H1 (cell line): ENCODE results near the gene LRRK1. TPM values are rescaled to one million over a fixed set of nuclear protein-coding genes. Genes with fewer than 3 reads are reported as not detected.

ENCODE experiments used
- CTCF ChIA-PET: fragments of 300-600 bp; sonication (Branson Sonifier 250); formaldehyde crosslinking; loops from one replicate; lab custom pipeline; 2021; ENCODE audit not compliant: partially characterized antibody; lab: Charles Lee
- POLR2A ChIA-PET: fragments of 300-600 bp; sonication (Branson Sonifier 250); formaldehyde crosslinking; loops from one replicate; lab custom pipeline; 2021; ENCODE audit warnings: inconsistent platforms; ENCODE audit not compliant: partially characterized antibody; lab: Charles Lee
- DNase-seq, 2 experiments: peaks; one replicate each; pipeline versions ENCODE4 v3.0.0 to v3.0.0-alpha.2; 2010 to 2022; ENCODE audit warnings: low spot score in 2 of 2, low read depth in 1 of 2, mixed read lengths in 1 of 2
- FAIRE-seq: peaks from 2 replicates; lab custom pipeline; 2011; peaks lifted over from hg19 to GRCh38; lab: Jason Lieb, UNC
- H2AFZ ChIP-seq: 2 replicates; pipeline ENCODE4 v1.8.1; 2012; ENCODE audit warnings: low read length, inconsistent platforms
- H2AK5ac ChIP-seq: 2 replicates; pipeline ENCODE4 v1.6.1; 2013; ENCODE audit warnings: low read depth, low read length
- H2BK120ac ChIP-seq: replicated peaks from 2 replicates; pipeline ENCODE3; 2013; ENCODE audit warnings: low read depth, low read length, inconsistent platforms
- H2BK12ac ChIP-seq: 2 replicates; pipeline ENCODE4 v1.6.1; 2013; ENCODE audit warnings: low read depth, low read length
- H2BK15ac ChIP-seq: 2 replicates; pipeline ENCODE4 v1.6.1; 2013; ENCODE audit warnings: low read length
- H2BK20ac ChIP-seq: 2 replicates; pipeline ENCODE4 v1.6.1; 2013; ENCODE audit warnings: low read length
- H2BK5ac ChIP-seq: 2 replicates; pipeline ENCODE4 v1.6.1; 2013; ENCODE audit warnings: low read depth, low read length
- H3K14ac ChIP-seq: 2 replicates; pipeline ENCODE4 v1.6.1; 2013; ENCODE audit warnings: inconsistent platforms; ENCODE audit not compliant: insufficient read length
- H3K18ac ChIP-seq: 2 replicates; pipeline ENCODE4 v1.6.1; 2013; ENCODE audit warnings: low read length; ENCODE audit errors: extremely low read depth
- H3K23ac ChIP-seq: 2 replicates; pipeline ENCODE4 v1.6.1; 2013; ENCODE audit warnings: inconsistent platforms; ENCODE audit not compliant: insufficient read length
- H3K23me2 ChIP-seq: 2 replicates; pipeline ENCODE4 v1.6.1; 2013; ENCODE audit warnings: low read depth, low read length
- H3K27ac ChIP-seq: 2 replicates; pipeline ENCODE4 v1.6.1; 2011; ENCODE audit warnings: low read depth, low read length, inconsistent platforms
- H3K27me3 ChIP-seq, 4 experiments: replicated peaks in 1 of 4; 1 replicate in 1 of 4; 2 replicates in 3 of 4; pipeline versions ENCODE4 v1.6.1 to v1.8.1; 2011 to 2013; ENCODE audit warnings: low read length in 3 of 4, mild to moderate bottlenecking in 3 of 4, inconsistent platforms in 2 of 4, mixed read lengths in 2 of 4, moderate library complexity in 1 of 4; ENCODE audit not compliant: control insufficient read depth in 3 of 4, insufficient read depth in 3 of 4; ENCODE audit errors: extremely low read depth in 1 of 4
- H3K36me3 ChIP-seq, 4 experiments: 2 replicates each; pipeline versions ENCODE4 v1.6.1 to v1.8.1; 2011 to 2013; ENCODE audit warnings: mild to moderate bottlenecking in 4 of 4, low read length in 3 of 4, moderate library complexity in 2 of 4, control low read depth in 1 of 4, inconsistent platforms in 1 of 4; ENCODE audit not compliant: insufficient read depth in 4 of 4, control insufficient read depth in 2 of 4
- H3K4ac ChIP-seq: replicated peaks from 2 replicates; pipeline ENCODE3; 2013; ENCODE audit warnings: low read length, low read depth, mixed read lengths, inconsistent platforms; ENCODE audit not compliant: insufficient read length
- H3K4me1 ChIP-seq, 4 experiments: replicated peaks in 1 of 4; 1 replicate in 1 of 4; 2 replicates in 3 of 4; pipeline versions ENCODE4 v1.6.1 to v1.8.1; 2011 to 2013; ENCODE audit warnings: low read length in 3 of 4, inconsistent platforms in 2 of 4, mixed read lengths in 1 of 4; ENCODE audit not compliant: insufficient read depth in 4 of 4, control insufficient read depth in 3 of 4
- H3K4me2 ChIP-seq, 2 experiments: 2 replicates each; pipeline versions ENCODE4 v1.6.1 to v1.8.1; 2011 to 2013; ENCODE audit warnings: low read depth in 2 of 2, low read length in 2 of 2, control low read depth in 1 of 2, inconsistent platforms in 1 of 2, mild to moderate bottlenecking in 1 of 2; ENCODE audit not compliant: insufficient read depth in 1 of 2
- H3K4me3 ChIP-seq, 4 experiments: fragments of 200-600, 300-600 bp in 1 of 4; sonication (generic), shearing (Covaris generic), sonication (Bioruptor Twin) in 1 of 4; 2 replicates each; pipeline versions ENCODE4 v1.5.1 to v1.8.1; 2011 to 2016; ENCODE audit warnings: low read length in 4 of 4, low read depth in 3 of 4, control low read depth in 2 of 4, inconsistent platforms in 2 of 4, mild to moderate bottlenecking in 2 of 4, mixed read lengths in 1 of 4, moderate library complexity in 1 of 4; ENCODE audit not compliant: insufficient read depth in 2 of 4; ENCODE audit errors: extremely low read depth in 1 of 4
- H3K56ac ChIP-seq: replicated peaks from 2 replicates; pipeline ENCODE3; 2013; ENCODE audit warnings: low read depth, mild to moderate bottlenecking, mixed read lengths, low read length, inconsistent platforms; ENCODE audit not compliant: insufficient read length
- H3K79me1 ChIP-seq: 2 replicates; pipeline ENCODE4 v1.6.1; 2013; ENCODE audit warnings: low read depth, low read length, control low read depth
- H3K79me2 ChIP-seq, 2 experiments: 2 replicates each; pipeline versions ENCODE4 v1.6.1 to v1.8.1; 2012 to 2013; ENCODE audit warnings: low read length in 2 of 2, mild to moderate bottlenecking in 2 of 2, inconsistent platforms in 1 of 2; ENCODE audit not compliant: insufficient read depth in 2 of 2, control insufficient read depth in 1 of 2
- H3K9ac ChIP-seq, 4 experiments: replicated peaks in 1 of 4; 1 replicate in 1 of 4; 2 replicates in 3 of 4; pipeline versions ENCODE4 v1.6.1 to v1.8.1; 2011 to 2013; ENCODE audit warnings: low read depth in 3 of 4, low read length in 3 of 4, control low read depth in 2 of 4, mild to moderate bottlenecking in 2 of 4, moderate library complexity in 2 of 4, inconsistent platforms in 1 of 4; ENCODE audit errors: extremely low read depth in 1 of 4
- H3K9me3 ChIP-seq, 2 experiments: 2 replicates each; pipeline versions ENCODE4 v1.6.1 to v1.8.1; 2012 to 2013; ENCODE audit warnings: mild to moderate bottlenecking in 2 of 2, moderate library complexity in 2 of 2, control low read depth in 1 of 2, inconsistent platforms in 1 of 2, low read depth in 1 of 2, low read length in 1 of 2, mixed read lengths in 1 of 2; ENCODE audit not compliant: insufficient read depth in 2 of 2
- H4K20me1 ChIP-seq, 2 experiments: replicated peaks in 1 of 2; 2 replicates each; pipeline versions ENCODE3 to v1.8.1; 2011 to 2013; ENCODE audit warnings: inconsistent platforms in 2 of 2, low read length in 2 of 2, mild to moderate bottlenecking in 1 of 2; ENCODE audit not compliant: insufficient read depth in 2 of 2, control insufficient read depth in 1 of 2
- H4K5ac ChIP-seq: 2 replicates; pipeline ENCODE4 v1.6.1; 2013; ENCODE audit warnings: low read length, low read depth, mixed read lengths, inconsistent platforms; ENCODE audit not compliant: insufficient read length
- H4K8ac ChIP-seq: 2 replicates; pipeline ENCODE4 v1.8.0; 2013; ENCODE audit warnings: mild to moderate bottlenecking, moderate library complexity, low read length, inconsistent platforms; ENCODE audit not compliant: insufficient read depth; ENCODE audit errors: extremely low read depth
- H4K91ac ChIP-seq: replicated peaks from 2 replicates; pipeline ENCODE3; 2013; ENCODE audit warnings: low read length, mixed read lengths, inconsistent platforms; ENCODE audit not compliant: insufficient read length
- ASH2L ChIP-seq: fragments of 200-600, 300-600 bp; sonication (generic); IDR thresholded peaks from one replicate; pipeline ENCODE4 v1.7.1; 2017; ENCODE audit warnings: low read length
- CTCF ChIP-seq, 3 experiments: IDR thresholded peaks; 1 replicate in 2 of 3; 2 replicates in 1 of 3; pipeline versions ENCODE4 v1.5.1 to v1.6.1; 2011; ENCODE audit warnings: low read length in 3 of 3, mild to moderate bottlenecking in 3 of 3, inconsistent platforms in 2 of 3, low read depth in 1 of 3, moderate library complexity in 1 of 3; ENCODE audit not compliant: insufficient read depth in 1 of 3; ENCODE audit errors: control extremely low read depth in 1 of 3
- KDM1A ChIP-seq: fragments of 200-600, 300-600 bp; sonication (generic); IDR thresholded peaks from 2 replicates; pipeline ENCODE4 v1.7.1; 2016; ENCODE audit warnings: mild to moderate bottlenecking, low read length, borderline replicate concordance
- POLR2AphosphoS5 ChIP-seq: IDR thresholded peaks from 2 replicates; pipeline ENCODE4 v1.6.1; 2011; ENCODE audit warnings: low read depth, low read length
- RBBP5 ChIP-seq: IDR thresholded peaks from 2 replicates; pipeline ENCODE4 v1.7.1; 2012; ENCODE audit warnings: low read depth, mild to moderate bottlenecking, inconsistent platforms, low read length, moderate library complexity, borderline replicate concordance
- RNF2 ChIP-seq: fragments of 200-900, 300-1000 bp; sonication (generic); IDR thresholded peaks from 2 replicates; pipeline ENCODE4 v1.7.1; 2016; ENCODE audit warnings: borderline replicate concordance, low read depth, mild to moderate bottlenecking, antibody characterized with exemption, low read length; ENCODE audit not compliant: poor library complexity, severe bottlenecking; ENCODE audit errors: missing control alignments
- SAP30 ChIP-seq: fragments of 300-600 bp; sonication (generic); IDR thresholded peaks from 2 replicates; pipeline ENCODE4 v1.7.1; 2012; ENCODE audit warnings: low read length, moderate library complexity, mild to moderate bottlenecking, inconsistent platforms; ENCODE audit not compliant: insufficient read depth, insufficient replicate concordance
- SIRT6 ChIP-seq: IDR thresholded peaks from one replicate; pipeline ENCODE4 v1.7.1; 2012; ENCODE audit warnings: low read length, inconsistent platforms
- SP4 ChIP-seq: IDR thresholded peaks from 2 replicates; pipeline ENCODE4 v1.6.1; 2012; ENCODE audit warnings: low read length, inconsistent platforms
- TAF7 ChIP-seq: optimal IDR thresholded peaks from 2 replicates; pipeline ENCODE3; 2011; ENCODE audit warnings: low read depth, mild to moderate bottlenecking, inconsistent platforms, low read length, moderate library complexity, borderline replicate concordance
- YY1 ChIP-seq: IDR thresholded peaks from 2 replicates; pipeline ENCODE4 v1.6.1; 2011; ENCODE audit warnings: low read depth, mild to moderate bottlenecking, low read length
- WGBS, 2 experiments: shearing (Covaris generic) in 1 of 2; methylation state at CpG; one replicate each; pipeline versions ENCODE4 v1.1.6 to v1.1.7; 2013 to 2015; ENCODE audit warnings: low lambda C conversion rate in 2 of 2, mixed read lengths in 2 of 2, inconsistent platforms in 1 of 2, low coverage in 1 of 2, missing lambda C conversion rate in 1 of 2; ENCODE audit not compliant: insufficient replicate concordance in 2 of 2, insufficient coverage in 1 of 2, insufficient read length in 1 of 2; ENCODE audit errors: extremely low coverage in 1 of 2, missing lambda C conversion rate in 1 of 2; 5-methylcytosine and 5-hydroxymethylcytosine counted together
- polyA plus RNA-seq, 7 experiments: library from polyadenylated mRNA; depleted of rRNA in 3 of 7; stranded (reverse) in 5 of 7; unstranded in 2 of 7; fragments of >200 nt in 5 of 7; fragments of 200-250 nt in 2 of 7; gene quantifications; 1 replicate in 5 of 7; 2 replicates in 1 of 7; 4 replicates in 1 of 7; pipeline versions ENCODE4 v1.2.1 to v1.2.3, GENCODE V29; 2011 to 2013; ENCODE audit warnings: missing spikeins in 2 of 7, mixed read lengths in 2 of 7
- total RNA-seq: library from RNA; stranded (reverse); fragmentation: NEBNext Ultra II Directional; extraction: Animal tissue kit (Norgen Biotek cat#: 25700); gene quantifications from 2 replicates; pipeline ENCODE4 v1.2.1, GENCODE V29; 2021

LRRK1 gene
- total and polyA plus RNA-seq, 2 of the 8 experiments (the other 6 are each of a cell fraction or from before 2014, with no cell fraction given) = 1.2 to 3.6 TPM

DNA sequence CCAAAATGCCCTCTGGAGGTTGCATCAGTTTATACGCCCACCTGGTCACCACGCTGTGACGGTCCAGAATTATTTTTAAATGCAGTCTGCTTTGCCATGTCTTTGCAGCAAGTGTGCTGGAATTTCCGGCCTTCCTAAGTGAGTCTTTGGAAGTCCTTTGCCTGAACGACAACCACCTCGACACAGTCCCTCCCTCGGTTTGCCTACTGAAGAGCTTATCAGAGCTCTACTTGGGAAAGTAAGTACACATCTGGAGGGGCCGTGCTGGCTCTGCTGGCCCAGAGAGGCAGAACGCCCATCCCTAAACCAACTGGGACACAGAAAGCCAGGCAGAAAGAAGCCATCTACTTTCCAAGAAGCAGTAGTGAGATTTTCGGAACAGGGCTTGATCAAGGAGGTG, 101.8 kb downstream of the LRRK1 start:
- Histone ChIP-seq H2BK15ac (peak overlapping the region; percentile 40; the same call in 1 of the 2 replicates), H2BK12ac (peak overlapping the region; percentile 75; the same call in 1 of the 2 replicates), H3K4me1 (no peaks in the 10 kb centered on the region; a peak in 1 of 7 replicates), H2BK20ac (no peak overlapping the region), H3K23me2 (no peaks in the 10 kb centered on the region; the same call in 1 of the 2 replicates), H4K91ac (peak overlapping the region; percentile 40), H3K79me2 (no peaks in the 10 kb centered on the region), H3K36me3 (no peaks in the 10 kb centered on the region), H4K5ac (no peak overlapping the region), H3K27me3 (no peaks in the 10 kb centered on the region), H2AFZ (no peak overlapping the region), H3K14ac (no peak overlapping the region), H3K23ac (no peak overlapping the region), H3K4me2 (no peak overlapping the region), H3K9ac (no peak overlapping the region), H3K4ac (no peak overlapping the region), H2BK120ac (no peak overlapping the region), H2BK5ac (peak overlapping the region; percentile 56; the same call in 1 of the 2 replicates), H4K8ac (no peak overlapping the region), H3K56ac (no peak overlapping the region), H3K27ac (no peak overlapping the region), H3K18ac (no peak overlapping the region), H2AK5ac (peak overlapping the region; percentile 85; the same call in 1 of the 2 replicates), H3K4me3 (no peak overlapping the region), H3K79me1 (no peaks in the 10 kb centered on the region), H4K20me1 (no peaks in the 10 kb centered on the region), H3K9me3 (no peaks in the 10 kb centered on the region)
- ChIA-PET CTCF (interaction anchor here (0.7 to 6.4 kb wide), 15 partner anchors 9 to 236 kb away, joined by 3 to 79 read pairs (median 6); no protein-coding TSS in a partner anchor), POLR2A (no interaction called here)
- FAIRE-seq (no peak), DNase-seq (no peak)
- 94% methylated on average over 10 of the region's 10 CpGs; no CpG with 5 or more reads in 1 of the 2 experiments for whole genome bisulfite sequencing, 2 experiments
- TF ChIP-seq SIRT6 (no peak), SAP30 (no peak), SP4 (no peak), ASH2L (no peak), RNF2 (no peak), RBBP5 (no peak), KDM1A (no peak), TAF7 (no peak), POLR2AphosphoS5 (no peak), YY1 (no peak), CTCF (IDR thresholded peaks at IDR 0.05; ENCODE audit: control extremely low read depth in 1 of 3, insufficient read depth in 1 of 3, low read depth in 1 of 3, low read length in 3 of 3) (no peak)
